ENCODE measurements around the gene BNC2.
"Not testable (repeated sequence)": the region's sequence is repeated elsewhere in the genome, so short reads cannot be mapped to it uniquely, and the experiment has no call there.

Gene BNC2

GRCh38 chr9:16542290-16542689 is 328.2 kb downstream of the BNC2 start:
- H3K4me3 ChIP-seq (ENCODE audit: low read length): no peak overlapping the region
- no peak for DNase-seq
- TF ChIP-seq EZH2phosphoT487 (IDR thresholded peaks at IDR 0.05; ENCODE audit: low read length): no peak
- TF ChIP-seq EZH2 (optimal IDR thresholded peaks at IDR 0.05; ENCODE audit: low read depth, low read length): no peak
- no peak for TF ChIP-seq CTCF (IDR thresholded peaks at IDR 0.05; ENCODE audit: low read length)
- H3K9ac ChIP-seq (ENCODE audit: low read length): no peak overlapping the region
- H3K27me3 ChIP-seq (replicated peaks; ENCODE audit: insufficient read depth, low read length): no peaks in the 10 kb centered on the region
- no peaks in the 10 kb centered on the region for H4K20me1 ChIP-seq (ENCODE audit: insufficient read depth, low read length)
- H3K4me1 ChIP-seq (ENCODE audit: low read length): no peaks in the 10 kb centered on the region
- H3K79me2 ChIP-seq (ENCODE audit: low read length): no peaks in the 10 kb centered on the region
- no peak overlapping the region for H2AFZ ChIP-seq (ENCODE audit: low read length)
- H3F3A ChIP-seq (ENCODE audit: insufficient read depth, low read length): no peaks in the 10 kb centered on the region
- no peak overlapping the region for H3K4me2 ChIP-seq (ENCODE audit: low read depth, low read length)
- H3K27ac ChIP-seq (ENCODE audit: low read length): no peak overlapping the region
- no peaks in the 10 kb centered on the region for H3K9me2 ChIP-seq (replicated peaks; ENCODE audit: insufficient read depth, low read length)
- no peaks in the 10 kb centered on the region for H3K9me3 ChIP-seq (replicated peaks; ENCODE audit: insufficient read depth, low read length)
- no peaks in the 10 kb centered on the region for H3K36me3 ChIP-seq (replicated peaks; ENCODE audit: insufficient read depth, low read length)

- no peak for TF ChIP-seq CTCF (IDR thresholded peaks at IDR 0.05; ENCODE audit: low read length)
- TF ChIP-seq EZH2phosphoT487 (IDR thresholded peaks at IDR 0.05; ENCODE audit: low read length): no peak
- no peak for TF ChIP-seq EZH2 (optimal IDR thresholded peaks at IDR 0.05; ENCODE audit: low read depth, low read length)
- Histone ChIP-seq H4K20me1 (ENCODE audit: insufficient read depth, low read length) (no peaks in the 10 kb centered on the region), H3K4me2 (ENCODE audit: low read depth, low read length) (no peak overlapping the region), H3K79me2 (ENCODE audit: low read length) (no peaks in the 10 kb centered on the region), H3K4me3 (ENCODE audit: low read length) (no peak overlapping the region), H3F3A (ENCODE audit: insufficient read depth, low read length) (no peaks in the 10 kb centered on the region), H3K27me3 (replicated peaks; ENCODE audit: insufficient read depth, low read length) (no peaks in the 10 kb centered on the region), H3K9me3 (replicated peaks; ENCODE audit: insufficient read depth, low read length) (no peaks in the 10 kb centered on the region), H3K36me3 (replicated peaks; ENCODE audit: insufficient read depth, low read length) (no peaks in the 10 kb centered on the region), H2AFZ (ENCODE audit: low read length) (no peak overlapping the region), H3K27ac (ENCODE audit: low read length) (no peak overlapping the region), H3K9me2 (replicated peaks; ENCODE audit: insufficient read depth, low read length) (no peaks in the 10 kb centered on the region), H3K4me1 (ENCODE audit: low read length) (no peaks in the 10 kb centered on the region), H3K9ac (ENCODE audit: low read length) (no peak overlapping the region)
- no peak for DNase-seq
These were observed 329.5 kb downstream of the BNC2 start for GRCh38 chr9:16540743-16541613.

GRCh38 chr9:16539626-16540025 is 330.8 kb downstream of the BNC2 start:
- not testable (repeated sequence) for H3K4me3 ChIP-seq (ENCODE audit: low read length); H4K20me1 ChIP-seq (ENCODE audit: insufficient read depth, low read length); H3K27me3 ChIP-seq (replicated peaks; ENCODE audit: insufficient read depth, low read length); DNase-seq; H3K4me2 ChIP-seq (ENCODE audit: low read depth, low read length); H3K79me2 ChIP-seq (ENCODE audit: low read length); H3K9me2 ChIP-seq (replicated peaks; ENCODE audit: insufficient read depth, low read length); H3K9me3 ChIP-seq (replicated peaks; ENCODE audit: insufficient read depth, low read length); H2AFZ ChIP-seq (ENCODE audit: low read length); H3K36me3 ChIP-seq (replicated peaks; ENCODE audit: insufficient read depth, low read length); H3K4me1 ChIP-seq (ENCODE audit: low read length); H3F3A ChIP-seq (ENCODE audit: insufficient read depth, low read length); H3K27ac ChIP-seq (ENCODE audit: low read length); H3K9ac ChIP-seq (ENCODE audit: low read length)

GRCh38 chr9:16535555-16535954 is 334.9 kb downstream of the BNC2 start:
- Histone ChIP-seq H3K4me2 (ENCODE audit: low read depth, low read length) (no peak overlapping the region), H3K4me1 (ENCODE audit: low read length) (no peaks in the 10 kb centered on the region), H3K36me3 (replicated peaks; ENCODE audit: insufficient read depth, low read length) (no peaks in the 10 kb centered on the region), H3F3A (ENCODE audit: insufficient read depth, low read length) (no peaks in the 10 kb centered on the region), H3K9me2 (replicated peaks; ENCODE audit: insufficient read depth, low read length) (no peaks in the 10 kb centered on the region), H3K4me3 (ENCODE audit: low read length) (no peak overlapping the region), H3K27me3 (replicated peaks; ENCODE audit: insufficient read depth, low read length) (no peaks in the 10 kb centered on the region), H2AFZ (ENCODE audit: low read length) (no peak overlapping the region), H3K9ac (ENCODE audit: low read length) (no peak overlapping the region), H4K20me1 (ENCODE audit: insufficient read depth, low read length) (no peaks in the 10 kb centered on the region), H3K9me3 (replicated peaks; ENCODE audit: insufficient read depth, low read length) (no peaks in the 10 kb centered on the region), H3K27ac (ENCODE audit: low read length) (no peak overlapping the region), H3K79me2 (ENCODE audit: low read length) (no peaks in the 10 kb centered on the region)
- TF ChIP-seq CTCF (IDR thresholded peaks at IDR 0.05; ENCODE audit: low read length): no peak
- TF ChIP-seq EZH2phosphoT487 (IDR thresholded peaks at IDR 0.05; ENCODE audit: low read length): no peak
- TF ChIP-seq EZH2 (optimal IDR thresholded peaks at IDR 0.05; ENCODE audit: low read depth, low read length): no peak
- no peak for DNase-seq

All from MM.1S (cell line).